Pancreas (tissue), 10 donors: Measurements from ENCODE around the gene SNCAIP. TPM values are rescaled to one million over a fixed set of nuclear protein-coding genes. Genes with fewer than 3 reads are reported as not detected.

Experiments
- ATAC-seq, 4 donors: fragments of 200-7000 bp; cut with Tn5 transposase; one replicate each; pipeline versions ENCODE4 v1.8.0 to v1.9.1; 2020; ENCODE audit warnings: mild to moderate bottlenecking in 4 of 4, moderate library complexity in 4 of 4
- DNase-seq, 6 donors: peaks; one replicate each; pipeline ENCODE4 v3.0.0-alpha.2; 2020
- FAIRE-seq: peaks from 2 replicates; lab custom pipeline; 2012; peaks lifted over from hg19 to GRCh38; lab: Jason Lieb, UNC
- H3K27ac ChIP-seq, 4 donors: fragments of 200-600 bp; sonication (generic); 1 replicate in 3 of 4; 2 replicates in 1 of 4; pipeline versions ENCODE4 v1.5.0 to v1.8.0; 2020
- H3K27me3 ChIP-seq, 4 donors: fragments of 200-600 bp; one replicate each; pipeline ENCODE4 v1.8.0; 2021
- H3K36me3 ChIP-seq, 3 donors: fragments of 200-600 bp; sonication (generic) in 1 of 3; one replicate each; pipeline versions ENCODE4 v1.5.0 to v1.8.0; 2020 to 2021
- H3K4me1 ChIP-seq, 3 donors: fragments of 200-600 bp; one replicate each; pipeline ENCODE4 v1.8.0; 2021
- H3K4me3 ChIP-seq, 4 donors: fragments of 200-600 bp; sonication (generic) in 2 of 4; one replicate each; pipeline versions ENCODE4 v1.5.0 to v1.8.0; 2020 to 2021
- H3K9me3 ChIP-seq, 4 donors: fragments of 200-600 bp; one replicate each; pipeline ENCODE4 v1.8.0; 2021
- CTCF ChIP-seq, 4 donors: fragments of 200-600 bp; sonication (generic) in 3 of 4; IDR thresholded peaks; one replicate each; pipeline versions ENCODE4 v1.5.0 to v1.8.0; 2021; ENCODE audit warnings: antibody characterized with exemption in 4 of 4
- WGBS, 2 donors: extraction: QIAGEN DNeasy Blood & Tissue Kit; methylation state at CpG; one replicate each; pipeline ENCODE4 v1.1.7; 2013; 5-methylcytosine and 5-hydroxymethylcytosine counted together
- intact Hi-C, 3 donors: fragments of 100-400 bp; cut with DNase I; formaldehyde crosslinking; loops; one replicate each; pipeline versions ENCODE4 v1.11.1 to v1.14.2; 2022
- polyA plus RNA-seq, 2 donors: library from polyadenylated mRNA; stranded (reverse); fragments of 200-250 nt; gene quantifications; one replicate each; pipeline ENCODE4 v1.2.3, GENCODE V29; 2013
- total RNA-seq, 6 donors: library from RNA; stranded (reverse); fragmentation: NEBNext Ultra II Directional in 4 of 6; extraction: Animal tissue kit (Norgen Biotek cat#: 25700) in 4 of 6; gene quantifications; one replicate each; pipeline versions ENCODE4 v1.2.1 to v1.2.4, GENCODE V29; 2021 to 2023
- donor health status: healthy with polysubstance abuse.
- donor health status: DM: no; HTN: no; CAD: no; lungs with moderate emphysema.
- donor health status: DM: no; HTN: no; CAD: no.
- donor health status: control.
- donor health status: control.
- donor health status: Bipolar disorder and iron deficiency.
- donor health status: DM: yes; HTN: yes; CAD: no.
- donor health status: DM: no; HTN: no; CAD: no.
- donor health status: DM: no; HTN: no; CAD: no.
- donor health status: DM: yes; HTN: yes; CAD: no.

SNCAIP gene
- total and polyA plus RNA-seq, 8 donors = 0.03 to 1.1 (median 0.28) TPM; not detected in 1

GRCh38 chr5:122507581-122507980 lies 195.5 kb downstream of the SNCAIP start:
- no peak for FAIRE-seq
- no peaks in the 10 kb centered on the region for H3K9me3 ChIP-seq
- H3K27ac ChIP-seq = peak overlapping the region in 1 of 4 donors; percentile 28
- DNase-seq = no peak
- TF ChIP-seq CTCF (IDR thresholded peaks at IDR 0.05) = no peak
- ATAC-seq = peak in 2 of 4 donors; percentile 20 to 31
- H3K36me3 ChIP-seq = no peaks in the 10 kb centered on the region
- H3K4me3 ChIP-seq = no peak overlapping the region
- H3K4me1 ChIP-seq = peaks cover 0 to 31% (median 9%) of the 10 kb centered on the region in 3 donors
- intact Hi-C loops = no loop called here
- 85 to 92% methylated on average over 5 of the region's 5 CpGs for WGBS, 2 donors
- H3K27me3 ChIP-seq = no peaks in the 10 kb centered on the region

- peak in 3 of 4 donors; percentile 47 to 80 (median 80) for ATAC-seq
- Histone ChIP-seq H3K27me3 (no peaks in the 10 kb centered on the region), H3K4me3 (no peak overlapping the region), H3K4me1 (peaks cover 0 to 31% (median 9%) of the 10 kb centered on the region in 3 donors), H3K36me3 (no peaks in the 10 kb centered on the region), H3K27ac (peak overlapping the region in 1 of 4 donors; percentile 61), H3K9me3 (no peaks in the 10 kb centered on the region)
- intact Hi-C loops = no loop called here
- no peak for TF ChIP-seq CTCF (IDR thresholded peaks at IDR 0.05)
- DNase-seq = peak in 1 of 6 donors; percentile 45
- FAIRE-seq = no peak
Observed at GRCh38 chr5:122508623-122509022, 196.6 kb downstream of the SNCAIP start.

Other genes with a start within 250 kb of the SNCAIP start
- 10 to 100 TPM in 1 of 6 donors, 1 to 10 TPM in 5; 1.2 to 14.8 (median 4.7) TPM for gene LOX, start 234.0 kb upstream of the SNCAIP start, total RNA-seq
- 1 to 10 TPM in 1 of 2 donors, under 1 TPM in 1; 0.65 to 1.4 TPM for gene LOX, start 234.0 kb upstream of the SNCAIP start, polyA plus RNA-seq
- gene ZNF474, start 182.7 kb upstream of the SNCAIP start, total RNA-seq = under 1 TPM in 2 of 6 donors, not detected in 4; 0.12 to 0.56 TPM
- gene ZNF474, start 182.7 kb upstream of the SNCAIP start, polyA plus RNA-seq = under 1 TPM in 1 of 2 donors, not detected in 1; 0.08 TPM